Measurements from ENCODE around the gene RTN4. TPM values are rescaled to one million over a fixed set of nuclear protein-coding genes. Genes with fewer than 3 reads are reported as not detected.
"Not testable (repeated sequence)": the region's sequence is repeated elsewhere in the genome, so short reads cannot be mapped to it uniquely, and the experiment has no call there.

RTN4 gene
- total RNA-seq, 1 experiment from 2014 or later = 295 TPM

- no peak for DNase-seq (ENCODE audit: low read depth)
Measured at GRCh38 chr2:55011831-55012671, 38.2 kb downstream of the RTN4 start.

- DNase-seq (ENCODE audit: low read depth) = no peak
Measured at GRCh38 chr2:55010915-55011314, 39.3 kb downstream of the RTN4 start.

- no peak for DNase-seq (ENCODE audit: low read depth)
Measured at GRCh38 chr2:55010149-55010591, 40.1 kb downstream of the RTN4 start.

GRCh38 chr2:55009277-55010060 is 40.8 kb downstream of the RTN4 start:
- DNase-seq (ENCODE audit: low read depth) = no peak

GRCh38 chr2:55006306-55006705 is 43.9 kb downstream of the RTN4 start:
- DNase-seq (ENCODE audit: low read depth) = no peak

GRCh38 chr2:55003706-55004639 is 46.3 kb downstream of the RTN4 start:
- no peak for DNase-seq (ENCODE audit: low read depth)

GRCh38 chr2:55001716-55002115 is 48.5 kb downstream of the RTN4 start:
- DNase-seq (ENCODE audit: low read depth) = no peak

- DNase-seq (ENCODE audit: low read depth) = no peak
Measured at GRCh38 chr2:55000341-55000740, 49.9 kb downstream of the RTN4 start.

GRCh38 chr2:54999182-54999581 is 51.1 kb downstream of the RTN4 start:
- DNase-seq (ENCODE audit: low read depth) = peak; percentile 23

- no peak for DNase-seq (ENCODE audit: low read depth)
Measured at GRCh38 chr2:54997826-54998225, 52.4 kb downstream of the RTN4 start.

GRCh38 chr2:54995553-54995952 is 54.7 kb downstream of the RTN4 start:
- DNase-seq (ENCODE audit: low read depth) = no peak

GRCh38 chr2:54990694-54991093 is 59.6 kb downstream of the RTN4 start:
- DNase-seq (ENCODE audit: low read depth) = not testable (repeated sequence)

- no peak for DNase-seq (ENCODE audit: low read depth)
Measured at GRCh38 chr2:54988612-54989011, 61.6 kb downstream of the RTN4 start.

- no peak for DNase-seq (ENCODE audit: low read depth)
Measured at GRCh38 chr2:54986264-54986663, 64.0 kb downstream of the RTN4 start.

- DNase-seq (ENCODE audit: low read depth) = peak; percentile 48
Measured at GRCh38 chr2:54984476-54984875, 65.8 kb downstream of the RTN4 start.

GRCh38 chr2:54983345-54984220 is 66.7 kb downstream of the RTN4 start:
- peak; percentile 72 for DNase-seq (ENCODE audit: low read depth)

- DNase-seq (ENCODE audit: low read depth) = no peak
Measured at GRCh38 chr2:54981385-54981784, 68.9 kb downstream of the RTN4 start.

GRCh38 chr2:54979321-54980044 is 70.8 kb downstream of the RTN4 start:
- DNase-seq (ENCODE audit: low read depth) = no peak

- DNase-seq (ENCODE audit: low read depth) = no peak
Measured at GRCh38 chr2:54977149-54977548, 73.1 kb downstream of the RTN4 start.
